Measurements from ENCODE around the gene ZDHHC8.

The ZDHHC8 gene

GRCh38 chr22:20128902-20129746 is 2.5 kb upstream of the ZDHHC8 start:
- DNase-seq (ENCODE audit: low spot score), result peak; percentile 36

- DNase-seq (ENCODE audit: low spot score), result no peak
These were observed 1.9 kb upstream of the ZDHHC8 start for GRCh38 chr22:20129747-20130014.

- no peak for DNase-seq (ENCODE audit: low spot score)
These were observed 1.3 kb upstream of the ZDHHC8 start for GRCh38 chr22:20130319-20130718.

GRCh38 chr22:20130731-20131596 is 640 bp upstream of the ZDHHC8 start:
- DNase-seq (ENCODE audit: low spot score), result peak; percentile 55

- DNase-seq (ENCODE audit: low spot score), result no peak
These were observed 468 bp downstream of the ZDHHC8 start for GRCh38 chr22:20131859-20132685.

- DNase-seq (ENCODE audit: low spot score), result no peak
These were observed 1.2 kb downstream of the ZDHHC8 start for GRCh38 chr22:20132686-20133246.

GRCh38 chr22:20133930-20134549 is 2.4 kb downstream of the ZDHHC8 start:
- DNase-seq (ENCODE audit: low spot score), result no peak

- no peak for DNase-seq (ENCODE audit: low spot score)
These were observed 3.7 kb downstream of the ZDHHC8 start for GRCh38 chr22:20135265-20135664.

GRCh38 chr22:20135806-20136602 is 4.4 kb downstream of the ZDHHC8 start:
- DNase-seq (ENCODE audit: low spot score), result no peak

- DNase-seq (ENCODE audit: low spot score), result no peak
These were observed 4.9 kb downstream of the ZDHHC8 start for GRCh38 chr22:20136603-20136873.

GRCh38 chr22:20137113-20137512 is 5.5 kb downstream of the ZDHHC8 start:
- no peak for DNase-seq (ENCODE audit: low spot score)

GRCh38 chr22:20137671-20138416 is 6.2 kb downstream of the ZDHHC8 start:
- no peak for DNase-seq (ENCODE audit: low spot score)

GRCh38 chr22:20138417-20138738 is 6.8 kb downstream of the ZDHHC8 start:
- DNase-seq (ENCODE audit: low spot score), result no peak

GRCh38 chr22:20138868-20139267 is 7.3 kb downstream of the ZDHHC8 start:
- no peak for DNase-seq (ENCODE audit: low spot score)

GRCh38 chr22:20139391-20140106 is 7.9 kb downstream of the ZDHHC8 start:
- DNase-seq (ENCODE audit: low spot score), result no peak

GRCh38 chr22:20140107-20140445 is 8.5 kb downstream of the ZDHHC8 start:
- no peak for DNase-seq (ENCODE audit: low spot score)

GRCh38 chr22:20140521-20140964 is 8.9 kb downstream of the ZDHHC8 start:
- DNase-seq (ENCODE audit: low spot score), result no peak

- DNase-seq (ENCODE audit: low spot score), result no peak
These were observed 9.8 kb downstream of the ZDHHC8 start for GRCh38 chr22:20141186-20142077.
